Kidney capillary endothelial cell (primary cell): ENCODE measurements around the gene PTX3.
A peak's percentile ranks its signal among the peaks of the same experiment; 100 is the strongest.

ENCODE experiments used
- DNase-seq: peaks from one replicate; pipeline ENCODE4 v3.0.0-alpha.2; 2018; ENCODE audit warnings: low spot score

The PTX3 gene

DNA sequence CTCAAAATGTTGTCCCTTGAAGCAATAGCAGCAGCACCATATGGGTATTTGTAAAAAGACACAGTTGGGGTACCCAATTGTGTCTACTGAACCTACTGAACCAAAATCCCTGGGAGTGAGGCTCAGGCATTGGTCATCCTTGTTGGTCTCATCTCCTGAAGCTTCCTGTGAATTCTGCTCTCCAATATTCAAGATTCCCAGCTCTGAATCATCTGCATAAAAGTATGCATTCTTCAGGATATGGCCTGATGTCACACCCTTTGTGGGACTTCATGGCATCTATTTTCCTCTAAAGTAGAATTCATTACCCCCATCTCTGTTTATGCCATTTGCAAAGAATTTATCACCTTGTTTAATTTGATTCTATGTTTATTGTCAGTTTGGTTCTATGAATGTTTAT, 13.3 kb upstream of the PTX3 start:
- peak; percentile 70 for DNase-seq

DNA sequence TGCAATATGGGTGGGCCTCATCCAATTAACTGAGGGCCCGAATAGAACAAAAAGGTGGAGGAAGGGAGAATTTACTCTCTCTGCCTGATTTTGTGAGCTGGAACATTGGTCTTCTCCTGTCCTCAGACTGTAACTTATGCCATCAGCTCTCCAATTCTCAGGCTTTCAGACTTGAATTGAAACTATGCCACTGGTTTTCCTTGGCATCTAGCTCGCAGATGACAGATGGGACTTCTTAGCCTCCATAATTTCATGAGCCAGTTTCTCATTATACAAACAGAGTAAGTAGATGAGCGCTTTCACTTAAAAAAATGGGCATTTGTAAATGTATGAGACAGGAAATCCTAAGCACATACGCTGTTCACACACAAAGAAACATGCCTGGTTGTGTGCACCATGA, 8.7 kb upstream of the PTX3 start:
- no peak for DNase-seq

DNA sequence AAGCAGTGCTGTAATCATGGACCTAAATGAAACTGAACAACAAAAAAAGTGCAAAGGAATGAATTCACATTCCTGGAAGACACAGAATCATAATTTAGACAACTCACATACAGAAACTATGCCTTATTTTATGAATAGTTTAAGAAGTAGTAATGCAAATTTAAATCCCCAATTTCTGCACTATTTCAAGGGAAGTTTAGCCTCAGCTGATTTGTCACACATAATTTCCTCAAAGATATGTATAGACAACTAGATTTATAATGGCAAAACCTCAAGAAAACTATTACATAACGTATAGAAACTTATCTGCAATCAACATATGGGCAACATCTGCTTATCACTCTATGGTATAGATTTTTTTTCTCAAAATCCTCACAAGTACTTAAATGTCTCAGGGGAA, 7.8 kb upstream of the PTX3 start:
- no peak for DNase-seq

DNA sequence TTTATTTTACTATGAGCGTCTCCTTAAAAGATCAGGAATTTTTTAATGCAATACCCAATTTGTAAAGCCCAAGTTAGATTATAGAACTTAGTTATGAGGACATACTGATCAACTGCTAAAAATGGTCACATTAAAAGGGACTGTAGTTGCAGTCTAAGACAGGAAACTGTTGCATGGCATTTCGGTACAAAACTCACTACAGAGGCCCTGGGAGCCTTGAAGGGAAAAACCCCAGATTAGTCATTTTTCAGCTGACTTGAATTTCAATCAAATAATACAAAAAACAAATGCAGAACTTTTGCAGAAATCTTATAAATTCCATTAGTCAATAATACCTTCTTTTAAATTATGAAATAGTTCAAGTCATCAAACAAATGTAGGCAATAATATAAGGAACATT, 6.9 kb upstream of the PTX3 start:
- DNase-seq = peak; percentile 34

DNA sequence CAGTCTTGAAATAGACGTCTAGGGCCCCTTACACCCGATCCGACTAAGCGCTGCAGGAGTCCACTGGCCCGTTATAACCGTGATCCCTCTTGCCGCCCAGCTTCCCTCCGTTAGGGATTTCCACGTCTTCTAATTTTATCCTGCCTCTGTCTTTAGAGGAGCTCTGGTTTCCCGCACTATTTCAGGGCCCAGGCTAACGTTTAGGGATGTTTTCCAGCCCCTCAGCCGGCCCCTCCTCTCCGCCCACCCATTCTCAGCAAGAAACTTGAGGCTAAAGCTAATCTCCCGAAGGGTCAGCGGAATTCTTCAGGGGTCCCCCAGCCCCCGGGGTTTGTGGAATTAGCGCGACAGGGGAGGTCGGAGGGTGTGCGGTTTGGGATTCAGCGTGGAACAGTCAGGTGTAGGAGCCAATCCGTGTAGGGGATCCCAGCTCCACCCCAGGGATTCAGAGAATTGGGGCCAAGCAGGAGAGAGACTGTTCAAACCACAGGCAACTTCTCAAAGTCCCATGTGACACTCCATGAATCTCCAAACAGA, 1.6 kb downstream of the PTX3 start:
- no peak for DNase-seq

DNA sequence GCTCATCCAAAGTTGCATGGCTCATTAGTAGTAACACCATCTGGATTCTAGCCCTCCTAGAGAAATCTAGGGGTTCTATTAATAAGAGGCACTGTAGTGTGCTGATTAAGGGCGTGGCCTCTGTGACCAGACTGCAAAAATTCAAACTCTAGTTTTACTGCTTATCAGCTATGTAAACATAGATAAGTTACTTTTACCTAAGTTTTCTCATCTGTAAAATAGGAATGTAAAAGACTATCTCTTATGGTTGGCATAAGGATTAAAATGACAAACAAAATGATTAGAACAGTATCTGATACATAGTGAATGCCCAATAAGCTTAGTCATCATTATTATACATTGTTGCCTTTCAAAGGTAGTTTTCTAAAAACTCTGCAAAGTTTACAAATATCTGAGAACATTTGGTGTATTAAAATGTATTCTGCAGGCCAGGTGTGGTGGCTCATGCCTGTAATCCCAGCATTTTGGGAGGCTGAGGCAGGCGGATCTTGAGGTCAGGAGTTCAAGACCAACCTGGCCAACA, 4.5 kb downstream of the PTX3 start:
- no peak for DNase-seq

DNA sequence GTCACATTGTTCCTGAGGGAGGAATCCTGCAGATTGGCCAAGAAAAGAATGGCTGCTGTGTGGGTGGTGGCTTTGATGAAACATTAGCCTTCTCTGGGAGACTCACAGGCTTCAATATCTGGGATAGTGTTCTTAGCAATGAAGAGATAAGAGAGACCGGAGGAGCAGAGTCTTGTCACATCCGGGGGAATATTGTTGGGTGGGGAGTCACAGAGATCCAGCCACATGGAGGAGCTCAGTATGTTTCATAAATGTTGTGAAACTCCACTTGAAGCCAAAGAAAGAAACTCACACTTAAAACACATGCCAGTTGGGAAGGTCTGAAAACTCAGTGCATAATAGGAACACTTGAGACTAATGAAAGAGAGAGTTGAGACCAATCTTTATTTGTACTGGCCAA, 6.1 kb downstream of the PTX3 start:
- no peak for DNase-seq

DNA sequence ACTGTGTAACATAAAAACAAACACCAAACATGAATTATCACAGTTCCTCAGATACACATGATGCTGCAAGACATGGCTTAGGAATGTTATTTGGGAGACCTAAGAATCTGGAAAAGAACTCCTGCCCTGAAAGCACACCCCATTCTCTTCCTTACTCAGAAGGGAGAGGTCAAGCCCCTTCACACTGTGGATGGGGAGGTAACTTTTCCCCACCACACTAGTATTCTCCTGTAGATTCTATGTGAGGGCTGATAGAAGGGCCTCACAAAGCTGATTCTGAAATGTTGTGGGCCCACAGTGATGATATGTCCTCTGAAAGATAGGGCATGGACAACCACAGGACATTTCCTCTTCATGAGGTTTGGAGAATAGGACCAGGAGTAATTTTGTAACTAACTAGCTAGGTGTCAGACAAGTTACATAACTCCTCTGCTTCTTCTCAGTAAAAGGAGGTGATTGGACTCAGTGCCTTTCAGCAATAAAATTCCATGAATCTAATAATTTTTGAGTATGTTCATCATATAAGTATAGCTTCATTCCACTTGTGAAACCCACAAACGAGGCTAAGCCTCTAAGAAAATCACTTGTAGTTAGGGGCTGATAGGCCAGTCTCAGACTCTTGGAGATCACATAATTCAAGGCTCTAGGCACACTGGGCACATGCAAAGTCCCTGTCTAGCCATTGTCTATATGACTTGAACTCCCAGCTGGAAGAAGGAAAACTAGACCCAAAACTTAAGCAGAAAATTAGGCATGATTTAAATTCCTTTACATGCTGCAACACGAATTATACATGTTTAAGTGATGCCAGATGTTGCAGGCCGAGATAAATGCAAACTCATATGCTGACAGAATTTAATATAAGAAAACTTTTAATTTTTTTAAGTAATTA, 7.5 kb downstream of the PTX3 start:
- DNase-seq = no peak

DNA sequence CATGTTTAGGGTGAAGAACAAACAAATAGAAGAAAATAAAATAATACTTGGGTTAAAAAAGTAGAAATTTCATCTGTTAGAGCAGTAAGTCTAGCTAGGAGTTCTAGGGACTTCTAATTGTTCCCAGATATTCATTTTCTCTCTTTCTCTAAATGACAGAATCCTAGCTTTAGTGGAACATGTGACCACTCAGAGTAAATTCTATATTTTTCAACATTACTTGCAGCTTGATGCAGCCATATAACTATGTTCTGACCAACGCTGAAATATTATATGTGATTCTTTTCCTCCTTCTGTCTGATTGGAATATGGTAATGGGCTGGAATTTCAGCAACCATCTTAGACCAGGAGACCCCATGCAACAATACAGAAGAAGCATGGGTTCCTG, 8.1 kb downstream of the PTX3 start:
- DNase-seq = no peak

DNA sequence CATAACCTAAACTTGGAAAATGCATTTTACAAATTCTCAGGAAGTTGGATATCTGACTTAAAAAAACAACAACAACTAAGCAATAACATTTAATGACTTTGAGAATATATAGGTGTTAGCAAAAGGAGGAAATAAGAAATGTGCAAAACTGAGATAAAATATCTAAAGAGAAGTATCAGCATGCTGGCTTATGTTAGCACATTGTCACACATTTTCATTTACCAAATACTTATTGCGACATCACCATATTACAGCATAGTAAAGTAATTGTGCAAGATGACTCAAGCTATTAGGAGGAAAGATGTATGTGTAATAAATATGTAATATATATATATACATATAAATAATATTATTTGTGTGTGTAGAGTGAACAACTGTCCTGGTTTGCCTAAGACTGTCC, 9.2 kb downstream of the PTX3 start:
- DNase-seq = no peak

DNA sequence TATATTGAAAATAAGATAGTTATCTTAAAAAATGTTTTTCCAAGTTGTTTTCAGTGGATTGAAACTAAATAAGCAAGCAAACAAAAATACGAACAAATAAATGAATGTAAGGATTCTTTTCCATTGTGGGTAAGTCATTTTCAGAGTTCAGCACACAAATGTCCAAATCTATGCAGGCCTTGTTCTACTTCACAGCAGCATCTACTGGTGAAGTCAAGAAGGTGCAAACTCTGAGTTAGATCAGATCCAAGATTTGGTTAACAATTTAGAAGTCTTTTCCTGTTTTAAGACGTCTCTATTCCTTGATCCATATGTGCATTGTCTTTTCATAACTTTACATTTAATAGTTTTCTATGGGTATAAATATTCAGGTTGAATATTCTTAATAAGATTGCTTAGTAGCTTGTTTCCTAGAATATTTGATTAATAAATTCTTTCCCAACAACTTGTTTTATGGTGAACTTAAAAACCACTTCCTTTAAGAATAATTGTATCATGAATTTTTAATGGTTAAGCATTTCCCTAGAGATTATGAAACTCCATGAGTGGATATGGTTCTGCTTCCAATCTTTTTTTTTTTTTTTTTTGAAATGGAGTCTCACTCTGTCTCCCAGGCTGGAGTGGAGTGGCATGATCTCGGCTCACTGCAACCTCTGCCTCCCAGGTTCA, 10.5 kb downstream of the PTX3 start:
- DNase-seq = peak; percentile 58

DNA sequence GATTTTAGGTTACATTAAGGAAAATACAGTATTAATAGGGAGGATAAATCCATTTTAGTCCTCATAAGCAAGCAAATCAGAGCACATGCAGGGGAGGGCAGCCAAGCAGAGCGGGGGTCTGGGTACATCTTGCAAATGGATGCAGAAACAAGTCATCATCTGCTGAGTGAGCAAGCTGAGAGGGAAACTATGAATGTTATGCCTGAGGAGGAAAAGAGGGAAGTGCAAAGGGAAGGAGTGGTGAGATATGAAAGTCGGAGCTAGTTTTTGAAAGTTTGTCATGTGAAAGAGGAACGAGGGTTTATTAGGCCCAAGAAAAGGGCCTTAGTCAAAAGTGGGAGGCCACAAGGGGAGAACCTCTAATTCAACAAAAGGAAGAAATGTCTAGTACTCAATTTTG, 15.4 kb downstream of the PTX3 start:
- no peak for DNase-seq

DNA sequence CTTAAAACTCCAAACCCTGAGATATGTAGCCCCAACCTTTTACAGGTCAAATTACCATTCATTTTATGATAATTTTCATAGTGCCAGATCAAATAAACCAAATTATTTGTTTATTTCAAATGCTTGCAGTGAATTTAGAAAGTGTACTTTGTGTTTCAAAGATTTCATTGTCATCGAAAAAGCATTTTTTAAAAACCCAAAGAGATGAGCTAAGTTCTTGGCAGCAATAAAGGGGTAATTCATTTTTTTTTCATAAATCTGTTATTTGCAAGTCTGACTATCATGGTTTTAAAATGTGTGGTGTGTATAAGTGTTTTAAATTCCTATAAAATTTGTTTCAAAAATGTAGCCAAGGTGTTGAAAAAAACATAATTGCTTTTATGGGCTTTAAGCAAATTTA, 17.2 kb downstream of the PTX3 start:
- DNase-seq = no peak

DNA sequence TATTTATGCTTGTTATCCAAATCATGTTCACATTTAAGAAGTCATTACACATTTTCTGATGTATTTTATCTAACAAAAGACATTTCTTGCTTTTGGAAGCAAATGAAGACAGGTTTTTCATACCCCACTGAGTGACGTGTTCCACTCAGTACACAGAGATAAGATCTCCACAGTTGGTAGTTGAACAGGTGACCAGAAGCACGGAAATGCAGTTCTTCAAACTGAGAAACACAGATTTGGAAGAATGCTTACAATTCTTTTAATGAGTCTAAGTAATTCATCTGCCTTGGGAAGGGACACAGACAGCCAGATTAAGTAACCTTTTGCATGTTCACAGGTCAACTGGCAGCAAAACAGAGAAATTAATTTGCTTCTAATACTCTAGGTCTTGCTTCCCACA, 23.1 kb downstream of the PTX3 start:
- DNase-seq = no peak

DNA sequence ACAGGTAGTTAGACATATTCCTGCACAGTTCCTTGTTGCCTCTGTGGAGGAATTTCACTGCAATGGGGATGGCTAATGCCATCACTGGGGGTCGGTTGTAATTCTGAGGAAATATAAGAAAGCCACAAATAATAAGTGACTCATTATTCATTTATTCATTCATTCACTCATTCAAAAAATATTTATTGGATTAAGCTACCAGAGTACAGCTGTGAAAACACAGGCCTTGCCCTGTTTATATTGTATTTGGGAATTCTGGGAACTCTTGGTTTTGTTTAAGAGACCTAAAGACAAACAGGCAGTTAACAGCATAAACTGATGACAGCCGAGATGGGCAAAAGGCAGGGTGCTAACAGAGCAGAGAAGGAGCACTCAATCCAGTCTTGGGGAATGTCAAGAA, 23.6 kb downstream of the PTX3 start:
- no peak for DNase-seq

DNA sequence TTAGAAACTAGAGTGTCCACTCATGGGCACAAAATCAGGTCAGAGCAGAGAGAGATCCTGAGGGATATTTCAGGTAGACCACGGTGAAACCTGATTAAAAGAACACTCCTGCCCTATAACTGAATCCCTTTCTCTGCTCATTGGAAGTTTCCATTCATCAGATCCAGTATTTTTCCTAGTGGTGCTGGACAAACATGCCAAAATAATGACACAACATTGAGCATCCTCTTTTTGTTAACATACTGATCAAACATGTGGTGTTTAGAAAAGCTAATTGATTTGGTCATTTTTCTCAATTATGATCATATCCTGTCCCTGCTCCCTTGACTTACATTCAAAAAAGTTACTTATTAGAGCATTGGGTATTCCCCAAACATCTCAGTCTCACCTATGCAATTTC, 27.2 kb downstream of the PTX3 start:
- no peak for DNase-seq

DNA sequence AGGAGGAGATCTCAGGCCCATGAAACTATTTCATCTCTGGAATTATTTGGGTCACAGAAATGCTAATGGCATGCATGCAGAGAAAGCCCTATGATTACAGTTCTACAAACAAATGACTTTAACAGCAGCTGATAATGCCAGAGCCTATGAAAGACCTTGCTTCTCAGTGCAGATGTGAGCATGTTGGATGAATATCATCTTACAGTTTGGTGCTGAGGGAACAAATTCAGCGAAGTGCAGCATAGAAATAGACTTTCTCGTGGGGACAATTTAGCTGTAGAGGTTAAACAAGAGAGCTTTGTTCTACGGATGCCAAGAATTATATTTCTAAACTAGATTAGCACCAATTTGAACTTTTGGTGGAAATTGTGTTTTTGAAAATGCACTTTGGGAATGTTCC, 27.7 kb downstream of the PTX3 start:
- DNase-seq = no peak

DNA sequence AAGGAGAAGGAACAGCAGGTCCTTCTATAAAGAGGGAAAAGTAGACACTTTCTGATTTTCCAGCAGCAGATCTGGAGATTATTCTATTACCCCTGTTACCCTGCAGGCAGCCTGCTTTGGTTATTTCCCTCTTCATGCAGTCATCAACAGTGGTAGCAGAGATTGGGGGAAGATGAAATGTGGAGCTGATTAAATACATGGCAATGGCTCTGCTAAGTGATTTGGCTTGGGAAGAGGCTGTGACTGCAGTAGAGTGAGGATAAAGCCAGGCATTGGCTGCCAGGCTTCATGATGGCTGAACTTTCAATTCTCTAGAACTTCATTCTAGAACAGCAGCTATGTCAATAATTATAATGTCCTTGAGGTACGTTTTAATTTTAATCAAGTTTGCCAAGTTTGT, 29.1 kb downstream of the PTX3 start:
- no peak for DNase-seq

DNA sequence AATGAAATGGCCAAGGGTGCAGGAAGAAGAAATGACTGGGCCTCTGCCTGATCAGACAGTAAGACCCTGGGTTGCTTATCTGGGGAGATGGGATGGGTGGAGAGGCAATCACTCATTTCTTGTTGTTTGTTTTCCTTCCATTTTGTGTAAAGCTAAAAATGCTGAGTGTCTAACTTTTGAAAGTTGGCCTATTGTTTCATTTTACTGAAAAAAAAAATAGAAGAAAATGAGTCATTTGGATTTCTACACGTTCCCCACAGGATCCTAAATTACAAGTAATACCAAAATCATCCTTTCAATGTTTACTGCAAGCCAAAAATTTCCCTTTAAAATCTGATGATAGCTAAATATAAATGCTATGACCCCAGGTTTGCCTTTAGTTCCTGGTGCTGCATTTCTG, 30.6 kb downstream of the PTX3 start:
- DNase-seq = peak; percentile 52

DNA sequence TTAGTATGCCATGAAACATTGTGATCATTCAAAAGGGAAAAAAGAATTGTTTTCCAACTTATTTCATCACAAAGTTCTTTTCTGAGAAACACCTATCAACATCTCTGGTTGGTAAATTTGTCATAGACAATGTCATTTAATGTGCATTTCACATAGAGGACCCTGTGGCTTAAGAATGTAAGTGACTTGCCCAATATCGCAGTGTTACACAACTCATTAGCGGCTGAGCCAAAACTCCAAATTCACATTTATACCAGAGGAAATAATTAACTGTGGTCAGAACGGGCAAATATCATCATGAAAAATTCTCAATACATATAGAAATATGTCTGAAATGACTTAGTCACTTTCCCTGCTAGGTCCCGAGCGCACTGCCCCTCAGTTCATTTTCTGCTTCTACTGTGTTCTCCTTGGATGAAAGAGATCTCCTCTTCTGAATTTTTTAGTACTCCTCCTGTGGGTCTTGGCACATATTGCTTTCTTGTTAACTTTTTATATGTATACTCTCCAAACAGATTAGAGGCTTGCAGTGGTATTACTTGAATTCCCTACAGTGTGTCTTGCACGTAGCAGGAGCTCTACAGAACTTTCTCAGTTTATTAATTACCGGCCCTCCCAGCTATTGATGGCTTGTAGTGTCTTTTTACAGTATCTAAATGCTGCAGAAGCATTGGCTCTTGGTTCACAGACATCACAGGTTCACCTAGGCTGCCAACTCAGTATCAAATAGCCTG, 33.1 kb downstream of the PTX3 start:
- DNase-seq = no peak

DNA sequence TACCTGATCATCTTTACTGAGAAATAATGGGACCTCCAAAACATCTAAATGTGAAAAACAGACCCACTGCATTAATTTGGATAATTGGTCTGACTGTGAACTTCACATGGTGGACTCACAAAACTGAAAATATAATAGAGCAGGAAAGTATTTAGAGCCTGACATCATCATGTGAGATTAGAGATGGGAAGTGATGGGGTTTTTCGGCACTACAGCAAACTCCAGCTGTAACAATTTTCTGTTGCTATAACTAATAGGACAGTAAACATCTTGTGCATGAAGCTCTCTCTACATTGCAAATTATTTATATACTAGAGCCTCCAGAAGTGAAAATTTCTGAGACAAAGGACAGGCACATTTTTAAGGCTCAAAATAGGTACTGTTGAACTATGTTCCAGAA, 34.4 kb downstream of the PTX3 start:
- DNase-seq = no peak

DNA sequence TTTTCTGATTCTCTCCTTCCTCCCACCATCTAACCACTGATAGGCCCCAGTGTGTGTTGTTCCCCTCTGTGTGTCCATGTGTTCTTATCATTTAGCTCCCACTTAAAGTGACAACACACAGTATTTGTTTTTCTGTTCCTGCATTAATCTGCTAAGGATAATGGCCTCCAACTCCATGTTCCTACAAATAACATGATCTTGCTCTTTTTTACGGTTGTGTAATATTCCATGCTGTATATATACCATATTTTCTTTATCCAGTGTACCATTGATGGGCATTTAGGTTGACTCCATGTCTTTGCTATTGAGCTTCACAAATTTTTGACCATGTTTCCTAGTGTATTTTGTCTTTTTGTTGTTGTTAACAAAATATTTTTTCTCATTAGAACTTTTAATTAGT, 36.0 kb downstream of the PTX3 start:
- no peak for DNase-seq
